RKO (cell line): ENCODE results near the gene DPP10.
"Not testable (repeated sequence)": the region's sequence is repeated elsewhere in the genome, so short reads cannot be mapped to it uniquely, and the experiment has no call there.

ENCODE experiments used
- DNase-seq: peaks from one replicate; pipeline ENCODE4 v3.0.0-alpha.2; 2016; ENCODE audit warnings: low spot score

DPP10 gene

GRCh38 chr2:115440746-115441145 lies 998.3 kb downstream of the DPP10 start:
- not testable (repeated sequence) for DNase-seq

- no peak for DNase-seq
These were observed 1001.2 kb downstream of the DPP10 start for GRCh38 chr2:115443539-115444185.

- no peak for DNase-seq
These were observed 1017.6 kb downstream of the DPP10 start for GRCh38 chr2:115460008-115460407.

GRCh38 chr2:115480741-115481140 lies 1038.3 kb downstream of the DPP10 start:
- no peak for DNase-seq

GRCh38 chr2:115481842-115482241 lies 1039.4 kb downstream of the DPP10 start:
- DNase-seq, result no peak

- no peak for DNase-seq
These were observed 1041.2 kb downstream of the DPP10 start for GRCh38 chr2:115483666-115484065.

- peak; percentile 1 for DNase-seq
These were observed 1042.0 kb downstream of the DPP10 start for GRCh38 chr2:115484486-115484885.

GRCh38 chr2:115484983-115485382 lies 1042.5 kb downstream of the DPP10 start:
- no peak for DNase-seq

GRCh38 chr2:115491186-115491793 lies 1048.8 kb downstream of the DPP10 start:
- DNase-seq, result no peak

- DNase-seq, result no peak
These were observed 1062.9 kb downstream of the DPP10 start for GRCh38 chr2:115505331-115505730.

- DNase-seq, result no peak
These were observed 1078.3 kb downstream of the DPP10 start for GRCh38 chr2:115520727-115521126.

GRCh38 chr2:115524452-115524851 lies 1082.0 kb downstream of the DPP10 start:
- DNase-seq, result no peak

GRCh38 chr2:115529627-115530026 lies 1087.2 kb downstream of the DPP10 start:
- DNase-seq, result no peak

- DNase-seq, result no peak
These were observed 1090.6 kb downstream of the DPP10 start for GRCh38 chr2:115533081-115533480.

- no peak for DNase-seq
These were observed 1099.4 kb downstream of the DPP10 start for GRCh38 chr2:115541814-115542213.

- no peak for DNase-seq
These were observed 1099.9 kb downstream of the DPP10 start for GRCh38 chr2:115542331-115542730.

GRCh38 chr2:115543024-115543423 lies 1100.6 kb downstream of the DPP10 start:
- DNase-seq, result no peak

- DNase-seq, result no peak
These were observed 1101.0 kb downstream of the DPP10 start for GRCh38 chr2:115543461-115543860.

- no peak for DNase-seq
These were observed 1107.2 kb downstream of the DPP10 start for GRCh38 chr2:115549611-115550130.

GRCh38 chr2:115552726-115553125 lies 1110.3 kb downstream of the DPP10 start:
- DNase-seq, result no peak

GRCh38 chr2:115554153-115554552 lies 1111.7 kb downstream of the DPP10 start:
- DNase-seq, result no peak

GRCh38 chr2:115558725-115559124 lies 1116.3 kb downstream of the DPP10 start:
- no peak for DNase-seq

- DNase-seq, result peak; percentile 40
These were observed 1118.2 kb downstream of the DPP10 start for GRCh38 chr2:115560666-115561065.

GRCh38 chr2:115568643-115569042 lies 1126.2 kb downstream of the DPP10 start:
- DNase-seq, result no peak
